Thymus (tissue), 11 donors: ENCODE data around the gene SERINC5. TPM values are rescaled to one million over a fixed set of nuclear protein-coding genes. Genes with fewer than 3 reads are reported as not detected.
A peak's percentile ranks its signal among the peaks of the same experiment; 100 is the strongest.
"Not testable (repeated sequence)": the region's sequence is repeated elsewhere in the genome, so short reads cannot be mapped to it uniquely, and the experiment has no call there.

Experiments used
- DNase-seq, 9 donors: peaks; one replicate each; pipeline ENCODE4 v3.0.0-alpha.2; 2013; ENCODE audit warnings: low spot score in 9 of 9, low read depth in 6 of 9, missing footprints in 1 of 9
- H3K27ac ChIP-seq, 2 donors: one replicate each; pipeline ENCODE4 v1.5.1; 2013; ENCODE audit warnings: control low read depth in 1 of 2, low read depth in 1 of 2, low read length in 1 of 2, mild to moderate bottlenecking in 1 of 2, moderate library complexity in 1 of 2
- H3K27me3 ChIP-seq, 2 donors: one replicate each; pipeline ENCODE4 v1.5.1; 2013; ENCODE audit warnings: low read length in 1 of 2; ENCODE audit not compliant: control insufficient read depth in 2 of 2, insufficient read depth in 1 of 2
- H3K36me3 ChIP-seq, 2 donors: one replicate each; pipeline ENCODE4 v1.5.1; 2013; ENCODE audit warnings: low read length in 1 of 2, mild to moderate bottlenecking in 1 of 2, moderate library complexity in 1 of 2; ENCODE audit not compliant: control insufficient read depth in 2 of 2, insufficient read depth in 2 of 2
- H3K4me1 ChIP-seq, 2 donors: one replicate each; pipeline ENCODE4 v1.5.1; 2013; ENCODE audit warnings: low read length in 2 of 2; ENCODE audit not compliant: control insufficient read depth in 2 of 2, insufficient read depth in 2 of 2
- H3K4me3 ChIP-seq, 2 donors: one replicate each; pipeline ENCODE4 v1.5.1; 2013; ENCODE audit warnings: low read length in 2 of 2, control low read depth in 1 of 2, mild to moderate bottlenecking in 1 of 2
- H3K9me3 ChIP-seq, 2 donors: one replicate each; pipeline ENCODE4 v1.5.1; 2013; ENCODE audit warnings: low read length in 1 of 2, mild to moderate bottlenecking in 1 of 2; ENCODE audit not compliant: control insufficient read depth in 2 of 2, insufficient read depth in 1 of 2
- WGBS: extraction: QIAGEN DNeasy Blood & Tissue Kit; methylation state at CpG from one replicate; pipeline ENCODE4 v1.1.7; 2013; 5-methylcytosine and 5-hydroxymethylcytosine counted together
- polyA plus RNA-seq: library from polyadenylated mRNA; stranded (reverse); fragments of 200-250 nt; gene quantifications from one replicate; pipeline ENCODE4 v1.2.3, GENCODE V29; 2013
- total RNA-seq: library from RNA; stranded (reverse); fragments of 120-200 nt; gene quantifications from one replicate; pipeline ENCODE4 v1.2.4, GENCODE V29; 2013
- donor health status: healthy.

SERINC5 gene
- total and polyA plus RNA-seq, 2 donors: 7.1 to 14.7 TPM

DNA sequence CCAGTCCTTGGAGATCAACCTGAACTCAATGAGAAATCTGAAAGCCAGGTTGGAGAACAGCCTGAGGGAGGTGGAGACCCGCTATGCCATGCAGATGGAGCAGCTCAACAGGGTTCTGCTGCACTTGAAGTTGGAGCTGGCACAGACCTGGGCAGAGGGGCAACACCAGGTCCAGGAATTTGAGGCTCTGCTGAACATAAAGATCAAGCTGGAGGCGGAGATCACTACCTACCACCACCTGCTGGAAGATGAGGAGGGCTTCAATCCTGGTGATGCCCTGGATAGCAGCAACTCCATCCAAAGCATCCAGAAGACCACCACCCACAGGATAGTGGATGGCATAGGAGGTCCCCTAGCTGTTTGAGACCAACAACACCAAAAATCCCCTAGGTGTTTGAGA is 33.5 kb upstream of the SERINC5 start:
- peaks cover 3 to 6% of the 10 kb centered on the region in 2 donors for H3K4me1 ChIP-seq
- no peaks in the 10 kb centered on the region for H3K9me3 ChIP-seq
- no peak for DNase-seq
- no peak overlapping the region for H3K4me3 ChIP-seq
- no peaks in the 10 kb centered on the region for H3K36me3 ChIP-seq
- WGBS: 99% methylated on average over 2 of the region's 2 CpGs
- H3K27me3 ChIP-seq: no peaks in the 10 kb centered on the region
- H3K27ac ChIP-seq: no peak overlapping the region

DNA sequence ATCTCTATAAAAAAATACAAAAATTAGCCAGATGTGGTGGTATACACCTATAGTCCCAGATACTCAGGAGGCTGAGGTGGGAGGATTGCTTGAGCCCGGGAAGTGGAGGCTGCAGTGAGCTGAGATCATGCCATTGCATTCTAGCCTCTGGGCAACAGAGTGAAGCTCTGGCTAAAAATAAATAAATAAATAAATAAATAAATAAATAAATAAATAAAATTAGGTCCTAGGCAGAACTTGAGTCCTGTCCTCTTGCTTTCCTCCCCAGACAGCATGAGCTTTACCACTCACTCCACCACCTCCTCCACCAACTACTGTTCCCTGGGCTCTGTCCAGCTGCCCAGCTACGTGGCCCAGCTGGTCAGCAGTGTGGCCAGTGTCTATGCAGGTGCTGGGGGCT is 32.3 kb upstream of the SERINC5 start:
- no peaks in the 10 kb centered on the region for H3K27me3 ChIP-seq
- no peaks in the 10 kb centered on the region for H3K36me3 ChIP-seq
- WGBS: 93% methylated on average over 2 of the region's 2 CpGs
- H3K9me3 ChIP-seq: no peaks in the 10 kb centered on the region
- no peak overlapping the region for H3K4me3 ChIP-seq
- DNase-seq: no peak
- H3K27ac ChIP-seq: no peak overlapping the region
- H3K4me1 ChIP-seq: peaks cover 3 to 7% of the 10 kb centered on the region in 2 donors

GRCh38 chr5:80284720-80285119 is 28.9 kb upstream of the SERINC5 start:
- DNase-seq: peak in 7 of 9 donors; percentile 39 to 87 (median 59)
- Histone ChIP-seq H3K4me1 (peaks cover 3 to 7% of the 10 kb centered on the region in 2 donors), H3K27ac (peak overlapping the region in 1 of 2 donors; percentile 64), H3K36me3 (no peaks in the 10 kb centered on the region), H3K4me3 (no peak overlapping the region), H3K9me3 (no peaks in the 10 kb centered on the region), H3K27me3 (no peaks in the 10 kb centered on the region)
- WGBS: 53% methylated on average over 2 of the region's 2 CpGs

- no peak for DNase-seq
- WGBS: 74% methylated on average over 1 of the region's 1 CpG
- no peaks in the 10 kb centered on the region for H3K27me3 ChIP-seq
- H3K27ac ChIP-seq: no peak overlapping the region
- H3K4me3 ChIP-seq: no peak overlapping the region
- H3K36me3 ChIP-seq: no peaks in the 10 kb centered on the region
- H3K4me1 ChIP-seq: peaks cover 3 to 7% of the 10 kb centered on the region in 2 donors
- H3K9me3 ChIP-seq: no peaks in the 10 kb centered on the region
Observed at GRCh38 chr5:80283360-80283759, 27.5 kb upstream of the SERINC5 start.

- no peaks in the 10 kb centered on the region for H3K36me3 ChIP-seq
- WGBS: 87% methylated on average over 3 of the region's 3 CpGs
- H3K9me3 ChIP-seq: no peaks in the 10 kb centered on the region
- no peak overlapping the region for H3K27ac ChIP-seq
- H3K4me1 ChIP-seq: peaks cover 3 to 7% of the 10 kb centered on the region in 2 donors
- no peak for DNase-seq
- H3K4me3 ChIP-seq: no peak overlapping the region
- H3K27me3 ChIP-seq: no peaks in the 10 kb centered on the region
Observed at GRCh38 chr5:80282054-80282453, 26.2 kb upstream of the SERINC5 start.

GRCh38 chr5:80277191-80277590 is 21.3 kb upstream of the SERINC5 start:
- H3K27me3 ChIP-seq: no peaks in the 10 kb centered on the region
- H3K4me1 ChIP-seq: peaks cover 0 to 4% of the 10 kb centered on the region in 2 donors
- H3K36me3 ChIP-seq: no peaks in the 10 kb centered on the region
- no peaks in the 10 kb centered on the region for H3K9me3 ChIP-seq
- no peak for DNase-seq
- no peak overlapping the region for H3K27ac ChIP-seq
- H3K4me3 ChIP-seq: no peak overlapping the region
- 95% methylated on average over 2 of the region's 2 CpGs for WGBS

- Histone ChIP-seq H3K27ac (no peak overlapping the region), H3K27me3 (no peaks in the 10 kb centered on the region), H3K4me3 (no peak overlapping the region), H3K36me3 (no peaks in the 10 kb centered on the region), H3K9me3 (no peaks in the 10 kb centered on the region), H3K4me1 (peaks cover 0 to 11% of the 10 kb centered on the region in 2 donors)
- no peak for DNase-seq
Observed at GRCh38 chr5:80276186-80276585, 20.3 kb upstream of the SERINC5 start.

- Histone ChIP-seq H3K4me3 (no peak overlapping the region), H3K27me3 (no peaks in the 10 kb centered on the region), H3K36me3 (no peaks in the 10 kb centered on the region), H3K27ac (no peak overlapping the region), H3K4me1 (peaks cover 0 to 18% of the 10 kb centered on the region in 2 donors), H3K9me3 (no peaks in the 10 kb centered on the region)
- DNase-seq: peak in 5 of 9 donors; percentile 42 to 79 (median 44)
- 86% methylated on average over 2 of the region's 2 CpGs for WGBS
Observed at GRCh38 chr5:80275347-80275746, 19.5 kb upstream of the SERINC5 start.

DNA sequence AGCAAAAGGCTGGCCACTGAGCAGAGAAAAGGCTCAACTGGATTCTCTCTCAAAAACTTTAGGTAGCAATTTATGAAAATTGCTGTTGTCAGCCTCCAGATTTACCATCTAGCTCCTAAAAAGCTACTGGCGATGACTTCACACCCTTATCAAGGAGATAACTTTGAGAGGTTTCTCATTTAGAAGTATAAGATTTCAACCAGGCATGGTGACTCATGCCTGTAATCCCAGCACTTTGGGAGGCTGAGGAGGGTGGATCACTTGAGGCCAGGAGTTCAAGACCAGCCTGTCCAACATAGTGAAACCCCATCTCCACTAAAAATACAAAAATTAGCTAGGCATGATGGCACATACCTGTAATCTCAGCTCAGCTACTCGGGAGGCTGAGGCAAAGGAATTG is 14.7 kb upstream of the SERINC5 start:
- not testable (repeated sequence) for DNase-seq, H3K36me3 ChIP-seq, H3K27me3 ChIP-seq, H3K9me3 ChIP-seq, H3K4me3 ChIP-seq
- Histone ChIP-seq H3K4me1 (peaks cover 0 to 37% of the 10 kb centered on the region in 2 donors), H3K27ac (peak overlapping the region; percentile 79 to 87)
- 90% methylated on average over 2 of the region's 2 CpGs for WGBS

- H3K36me3 ChIP-seq: no peaks in the 10 kb centered on the region
- 79% methylated on average over 8 of the region's 8 CpGs for WGBS
- peaks cover 0 to 37% of the 10 kb centered on the region in 2 donors for H3K4me1 ChIP-seq
- peak overlapping the region; percentile 79 to 87 for H3K27ac ChIP-seq
- H3K27me3 ChIP-seq: no peaks in the 10 kb centered on the region
- peak in 3 of 9 donors; percentile 40 to 76 (median 52) for DNase-seq
- H3K9me3 ChIP-seq: no peaks in the 10 kb centered on the region
- H3K4me3 ChIP-seq: no peak overlapping the region
Observed at GRCh38 chr5:80269991-80270438, 14.2 kb upstream of the SERINC5 start.
